OCI-LY1 (cell line): ENCODE results near the gene CLIP3.

Source experiments
- H2AFZ ChIP-seq: fragments of 200-600 bp; sonication (generic), shearing (Covaris generic); 2 replicates; pipeline ENCODE4 v1.6.0; 2014; ENCODE audit warnings: antibody characterized with exemption, mild to moderate bottlenecking, low read length
- H3F3A ChIP-seq: fragments of 200-600 bp; sonication (generic), shearing (Covaris generic); 2 replicates; pipeline ENCODE4 v1.6.0; 2014; ENCODE audit warnings: mild to moderate bottlenecking, antibody characterized with exemption, low read length, moderate library complexity; ENCODE audit not compliant: insufficient read depth
- H3K27ac ChIP-seq: fragments of 200-600 bp; sonication (generic); 2 replicates; pipeline ENCODE4 v1.5.1; 2014; ENCODE audit warnings: low read length, mixed run types, mild to moderate bottlenecking, low read depth; ENCODE audit not compliant: poor library complexity, severe bottlenecking
- H3K27me3 ChIP-seq: fragments of 200-600 bp; sonication (generic); 2 replicates; pipeline ENCODE4 v1.6.0; 2014; ENCODE audit warnings: antibody characterized with exemption, mild to moderate bottlenecking, low read length, moderate library complexity; ENCODE audit not compliant: insufficient read depth
- H3K36me3 ChIP-seq: fragments of 200-600 bp; sonication (generic); 2 replicates; pipeline ENCODE4 v1.6.1; 2014; ENCODE audit warnings: mild to moderate bottlenecking, antibody characterized with exemption, low read length, moderate library complexity, mixed read lengths; ENCODE audit not compliant: insufficient read depth
- H3K4me1 ChIP-seq: fragments of 200-600 bp; sonication (generic); 2 replicates; pipeline ENCODE4 v1.5.1; 2014; ENCODE audit warnings: mild to moderate bottlenecking, low read length, moderate library complexity; ENCODE audit not compliant: insufficient read depth, severe bottlenecking
- H3K4me2 ChIP-seq: fragments of 200-600 bp; sonication (generic), shearing (Covaris generic); 2 replicates; pipeline ENCODE4 v1.6.1; 2014; ENCODE audit warnings: low read length
- H3K4me3 ChIP-seq: fragments of 200-600 bp; sonication (generic); 2 replicates; pipeline ENCODE4 v1.5.1; 2014; ENCODE audit warnings: low read length, low read depth, mild to moderate bottlenecking, mixed read lengths; ENCODE audit not compliant: poor library complexity, severe bottlenecking
- H3K79me2 ChIP-seq: fragments of 200-600 bp; shearing (Covaris generic); 2 replicates; pipeline ENCODE4 v1.6.1; 2016; ENCODE audit warnings: mixed run types, low read length, mixed read lengths; ENCODE audit not compliant: insufficient read depth
- H3K9ac ChIP-seq: fragments of 200-600 bp; sonication (generic), shearing (Covaris generic); 2 replicates; pipeline ENCODE4 v1.6.1; 2014; ENCODE audit warnings: mild to moderate bottlenecking, low read length, mixed read lengths
- H3K9me2 ChIP-seq: fragments of 200-600 bp; sonication (generic), shearing (Covaris generic); 2 replicates; pipeline ENCODE4 v1.6.1; 2014; ENCODE audit warnings: low read depth, mild to moderate bottlenecking, low read length, mixed read lengths
- H3K9me3 ChIP-seq: fragments of 200-600 bp; shearing (Covaris generic); 2 replicates; pipeline ENCODE4 v1.6.1; 2014; ENCODE audit warnings: low read length, mixed read lengths
- H4K20me1 ChIP-seq: fragments of 200-600 bp; sonication (generic), shearing (Covaris generic); 2 replicates; pipeline ENCODE4 v1.6.0; 2016; ENCODE audit warnings: mild to moderate bottlenecking, low read length; ENCODE audit not compliant: insufficient read depth
- EZH2 ChIP-seq: fragments of 200-600 bp; sonication (generic), shearing (Covaris generic); IDR thresholded peaks from 2 replicates; pipeline ENCODE4 v1.8.0; 2017; ENCODE audit warnings: borderline replicate concordance, mixed run types, mild to moderate bottlenecking, antibody characterized with exemption, low read length, moderate library complexity, mixed read lengths
- TF ChIP-seq, protein P1 (sequence below): fragments of 200-600 bp; sonication (generic), shearing (Covaris generic); IDR thresholded peaks from 2 replicates; pipeline ENCODE4 v1.5.1; 2017; ENCODE audit warnings: mild to moderate bottlenecking, antibody characterized with exemption, low read length, moderate library complexity, mixed read lengths

Gene CLIP3

DNA sequence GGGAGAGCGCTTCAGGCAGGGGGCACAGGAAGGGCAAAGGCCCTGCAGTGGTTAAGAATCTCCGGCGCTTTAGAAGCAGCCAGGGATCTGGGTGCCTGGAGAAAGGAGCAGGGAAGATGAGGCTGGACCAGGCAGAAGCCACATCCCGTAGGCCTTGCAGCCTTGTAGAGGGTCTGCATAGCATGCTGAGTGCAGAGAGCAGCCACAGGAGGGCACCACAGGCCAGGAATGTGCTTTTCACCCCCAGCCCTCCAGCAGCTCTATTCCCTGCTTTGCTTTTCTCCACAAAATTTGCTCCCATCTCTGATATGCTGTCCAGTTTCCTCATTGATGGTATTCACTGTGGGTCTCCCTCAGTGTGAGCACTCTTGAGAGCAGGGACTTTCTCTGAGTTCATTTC is 27.8 kb upstream of the CLIP3 start:
- H3K27ac ChIP-seq = no peak overlapping the region
- H3K9me2 ChIP-seq = no peaks in the 10 kb centered on the region
- H3K79me2 ChIP-seq = peaks cover 24% of the 10 kb centered on the region
- H2AFZ ChIP-seq = no peak overlapping the region
- H3K4me3 ChIP-seq = no peak overlapping the region
- H3K4me2 ChIP-seq = no peak overlapping the region
- no peaks in the 10 kb centered on the region for H4K20me1 ChIP-seq
- H3K9me3 ChIP-seq = no peaks in the 10 kb centered on the region
- no peaks in the 10 kb centered on the region for H3F3A ChIP-seq
- no peak for TF ChIP-seq EZH2
- TF ChIP-seq, protein P1, sequence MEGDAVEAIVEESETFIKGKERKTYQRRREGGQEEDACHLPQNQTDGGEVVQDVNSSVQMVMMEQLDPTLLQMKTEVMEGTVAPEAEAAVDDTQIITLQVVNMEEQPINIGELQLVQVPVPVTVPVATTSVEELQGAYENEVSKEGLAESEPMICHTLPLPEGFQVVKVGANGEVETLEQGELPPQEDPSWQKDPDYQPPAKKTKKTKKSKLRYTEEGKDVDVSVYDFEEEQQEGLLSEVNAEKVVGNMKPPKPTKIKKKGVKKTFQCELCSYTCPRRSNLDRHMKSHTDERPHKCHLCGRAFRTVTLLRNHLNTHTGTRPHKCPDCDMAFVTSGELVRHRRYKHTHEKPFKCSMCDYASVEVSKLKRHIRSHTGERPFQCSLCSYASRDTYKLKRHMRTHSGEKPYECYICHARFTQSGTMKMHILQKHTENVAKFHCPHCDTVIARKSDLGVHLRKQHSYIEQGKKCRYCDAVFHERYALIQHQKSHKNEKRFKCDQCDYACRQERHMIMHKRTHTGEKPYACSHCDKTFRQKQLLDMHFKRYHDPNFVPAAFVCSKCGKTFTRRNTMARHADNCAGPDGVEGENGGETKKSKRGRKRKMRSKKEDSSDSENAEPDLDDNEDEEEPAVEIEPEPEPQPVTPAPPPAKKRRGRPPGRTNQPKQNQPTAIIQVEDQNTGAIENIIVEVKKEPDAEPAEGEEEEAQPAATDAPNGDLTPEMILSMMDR = peak; percentile 51; the same call in 1 of the 2 replicates
- H3K9ac ChIP-seq = no peak overlapping the region
- H3K4me1 ChIP-seq = peaks cover 20% of the 10 kb centered on the region
- H3K36me3 ChIP-seq = peaks cover 79% of the 10 kb centered on the region
- H3K27me3 ChIP-seq = no peaks in the 10 kb centered on the region

DNA sequence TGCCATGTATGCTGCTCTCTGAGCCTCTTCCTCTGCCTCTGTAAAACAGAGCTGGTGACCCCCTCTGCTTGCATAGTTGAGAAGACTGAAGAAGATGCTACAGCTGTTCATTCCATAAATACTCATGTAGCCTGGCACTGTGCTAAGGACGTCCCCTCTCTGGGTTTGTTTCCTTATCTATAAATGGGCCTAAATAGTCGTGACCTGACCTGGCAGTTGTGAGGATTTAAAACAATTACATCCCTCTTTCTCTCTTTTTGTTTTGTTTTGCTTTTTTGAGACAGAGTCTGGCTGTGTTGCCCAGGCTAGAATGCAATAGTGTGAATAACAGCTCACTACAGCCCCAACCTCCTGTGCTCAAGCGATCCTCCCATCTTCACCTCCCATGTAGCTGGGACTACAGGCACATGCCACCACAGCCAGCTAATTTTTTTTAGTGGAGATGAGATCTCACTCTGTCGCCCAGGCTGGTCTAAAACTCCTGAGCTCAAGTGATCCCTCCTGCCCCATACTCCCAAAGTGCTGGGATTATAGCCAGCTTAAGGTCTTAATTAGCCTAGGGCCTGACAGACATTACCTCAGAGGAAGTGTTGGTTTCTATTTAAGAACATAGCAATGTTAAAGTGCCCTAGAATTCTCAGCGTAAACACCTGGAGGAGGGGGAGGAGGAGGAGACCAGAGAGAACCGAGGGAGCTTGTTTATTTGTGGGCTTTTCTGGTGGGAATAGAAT is 26.7 kb upstream of the CLIP3 start:
- no peaks in the 10 kb centered on the region for H4K20me1 ChIP-seq
- H3K27me3 ChIP-seq = no peaks in the 10 kb centered on the region
- TF ChIP-seq, protein P1 = no peak
- no peak for TF ChIP-seq EZH2
- H3F3A ChIP-seq = no peaks in the 10 kb centered on the region
- peaks cover 69% of the 10 kb centered on the region for H3K36me3 ChIP-seq
- no peak overlapping the region for H3K4me3 ChIP-seq
- no peaks in the 10 kb centered on the region for H3K9me3 ChIP-seq
- no peaks in the 10 kb centered on the region for H3K9me2 ChIP-seq
- H3K79me2 ChIP-seq = peaks cover 28% of the 10 kb centered on the region
- peaks cover 20% of the 10 kb centered on the region for H3K4me1 ChIP-seq
- H3K27ac ChIP-seq = no peak overlapping the region
- no peak overlapping the region for H3K9ac ChIP-seq
- H3K4me2 ChIP-seq = no peak overlapping the region
- no peak overlapping the region for H2AFZ ChIP-seq

- Histone ChIP-seq H3K9ac (no peak overlapping the region), H3K27me3 (no peaks in the 10 kb centered on the region), H3K79me2 (peaks cover 28% of the 10 kb centered on the region), H3K4me1 (peaks cover 20% of the 10 kb centered on the region), H3K4me2 (no peak overlapping the region), H3K9me3 (no peaks in the 10 kb centered on the region), H4K20me1 (no peaks in the 10 kb centered on the region), H3K4me3 (no peak overlapping the region), H3F3A (no peaks in the 10 kb centered on the region; the same call in 1 of the 2 replicates), H3K9me2 (no peaks in the 10 kb centered on the region), H2AFZ (no peak overlapping the region), H3K27ac (no peak overlapping the region), H3K36me3 (peaks cover 65% of the 10 kb centered on the region)
- no peak for TF ChIP-seq EZH2
- TF ChIP-seq, protein P1 = no peak
Observed at GRCh38 chr19:36058481-36059179, 26.0 kb upstream of the CLIP3 start.
